Endothelial cell of umbilical vein (primary cell): ENCODE data around the gene KRT15.
"Not testable (repeated sequence)": the region's sequence is repeated elsewhere in the genome, so short reads cannot be mapped to it uniquely, and the experiment has no call there.

ENCODE experiments used
- POLR2AphosphoS5 ChIP-seq: IDR thresholded peaks from 2 replicates; pipeline ENCODE4 v1.6.1; 2012; ENCODE audit warnings: low read depth, mild to moderate bottlenecking, control low read depth, low read length, moderate library complexity; ENCODE audit not compliant: insufficient read depth
- TF ChIP-seq, protein P1 (sequence below), 2 donors: IDR thresholded peaks; 1 replicate in 1 of 2; 2 replicates in 1 of 2; pipeline ENCODE4 v1.5.1; 2011; ENCODE audit warnings: low read length in 2 of 2, mild to moderate bottlenecking in 2 of 2, moderate library complexity in 2 of 2, control low read depth in 1 of 2, inconsistent platforms in 1 of 2, low read depth in 1 of 2; ENCODE audit not compliant: insufficient read depth in 1 of 2; ENCODE audit errors: extremely low read depth in 1 of 2

- TF ChIP-seq, protein P1, sequence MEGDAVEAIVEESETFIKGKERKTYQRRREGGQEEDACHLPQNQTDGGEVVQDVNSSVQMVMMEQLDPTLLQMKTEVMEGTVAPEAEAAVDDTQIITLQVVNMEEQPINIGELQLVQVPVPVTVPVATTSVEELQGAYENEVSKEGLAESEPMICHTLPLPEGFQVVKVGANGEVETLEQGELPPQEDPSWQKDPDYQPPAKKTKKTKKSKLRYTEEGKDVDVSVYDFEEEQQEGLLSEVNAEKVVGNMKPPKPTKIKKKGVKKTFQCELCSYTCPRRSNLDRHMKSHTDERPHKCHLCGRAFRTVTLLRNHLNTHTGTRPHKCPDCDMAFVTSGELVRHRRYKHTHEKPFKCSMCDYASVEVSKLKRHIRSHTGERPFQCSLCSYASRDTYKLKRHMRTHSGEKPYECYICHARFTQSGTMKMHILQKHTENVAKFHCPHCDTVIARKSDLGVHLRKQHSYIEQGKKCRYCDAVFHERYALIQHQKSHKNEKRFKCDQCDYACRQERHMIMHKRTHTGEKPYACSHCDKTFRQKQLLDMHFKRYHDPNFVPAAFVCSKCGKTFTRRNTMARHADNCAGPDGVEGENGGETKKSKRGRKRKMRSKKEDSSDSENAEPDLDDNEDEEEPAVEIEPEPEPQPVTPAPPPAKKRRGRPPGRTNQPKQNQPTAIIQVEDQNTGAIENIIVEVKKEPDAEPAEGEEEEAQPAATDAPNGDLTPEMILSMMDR (IDR thresholded peaks at IDR 0.05; ENCODE audit: extremely low read depth in 1 of 2, insufficient read depth in 1 of 2, low read depth in 1 of 2, low read length in 2 of 2), result not testable (repeated sequence)
- TF ChIP-seq POLR2AphosphoS5, result not testable (repeated sequence)
Observed at GRCh38 chr17:41542786-41543185, 24.1 kb upstream of the KRT15 start.
